ENCODE measurements around the gene OSBPL5.

The OSBPL5 gene

GRCh38 chr11:3133261-3134217, 31.6 kb downstream of the OSBPL5 start:
- DNase-seq = no peak

GRCh38 chr11:3132831-3133260, 32.3 kb downstream of the OSBPL5 start:
- no peak for DNase-seq

- no peak for DNase-seq
These were observed 32.8 kb downstream of the OSBPL5 start for GRCh38 chr11:3132271-3132781.

GRCh38 chr11:3131330-3131941, 33.7 kb downstream of the OSBPL5 start:
- no peak for DNase-seq

GRCh38 chr11:3130269-3131071, 34.6 kb downstream of the OSBPL5 start:
- no peak for DNase-seq

- DNase-seq = no peak
These were observed 35.4 kb downstream of the OSBPL5 start for GRCh38 chr11:3129591-3130268.

- no peak for DNase-seq
These were observed 35.9 kb downstream of the OSBPL5 start for GRCh38 chr11:3129181-3129590.

GRCh38 chr11:3128356-3129180, 36.5 kb downstream of the OSBPL5 start:
- DNase-seq = no peak

GRCh38 chr11:3127706-3128355, 37.3 kb downstream of the OSBPL5 start:
- DNase-seq = no peak

GRCh38 chr11:3126901-3127691, 38.0 kb downstream of the OSBPL5 start:
- no peak for DNase-seq

GRCh38 chr11:3126207-3126865, 38.8 kb downstream of the OSBPL5 start:
- DNase-seq = no peak

GRCh38 chr11:3124821-3125220, 40.3 kb downstream of the OSBPL5 start:
- DNase-seq = no peak

- no peak for DNase-seq
These were observed 41.1 kb downstream of the OSBPL5 start for GRCh38 chr11:3123761-3124733.

- no peak for DNase-seq
These were observed 41.8 kb downstream of the OSBPL5 start for GRCh38 chr11:3123305-3123704.

GRCh38 chr11:3122775-3123201, 42.3 kb downstream of the OSBPL5 start:
- no peak for DNase-seq

- DNase-seq = no peak
These were observed 43.0 kb downstream of the OSBPL5 start for GRCh38 chr11:3121931-3122774.

GRCh38 chr11:3121416-3121815, 43.7 kb downstream of the OSBPL5 start:
- no peak for DNase-seq

All from stimulated activated CD4-positive, alpha-beta T cell treated with anti-CD3 and anti-CD28 coated beads, Interleukin-2, amount 100 ng/mL, for 24 hours (primary cell).